H1 (cell line): ENCODE results near the gene TTC28. TPM values are rescaled to one million over a fixed set of nuclear protein-coding genes. Genes with fewer than 3 reads are reported as not detected.

Source experiments
- BRCA1 ChIP-seq: IDR thresholded peaks from 2 replicates; pipeline ENCODE4 v1.6.1; 2012; ENCODE audit warnings: low read depth, low read length, improper control_type of control experiment
- FOSL1 ChIP-seq: IDR thresholded peaks from 2 replicates; pipeline ENCODE4 v1.6.1; 2011; ENCODE audit warnings: mild to moderate bottlenecking, low read depth, low read length, moderate library complexity; ENCODE audit not compliant: insufficient read depth
- GTF2F1 ChIP-seq: IDR thresholded peaks from 2 replicates; pipeline ENCODE4 v1.6.1; 2012; ENCODE audit warnings: low read depth, low read length, improper control_type of control experiment, borderline replicate concordance
- polyA plus RNA-seq, 7 experiments: library from polyadenylated mRNA; depleted of rRNA in 3 of 7; stranded (reverse) in 5 of 7; unstranded in 2 of 7; fragments of >200 nt in 5 of 7; fragments of 200-250 nt in 2 of 7; gene quantifications; 1 replicate in 5 of 7; 2 replicates in 1 of 7; 4 replicates in 1 of 7; pipeline versions ENCODE4 v1.2.1 to v1.2.3, GENCODE V29; 2011 to 2013; ENCODE audit warnings: missing spikeins in 2 of 7, mixed read lengths in 2 of 7
- total RNA-seq: library from RNA; stranded (reverse); fragmentation: NEBNext Ultra II Directional; extraction: Animal tissue kit (Norgen Biotek cat#: 25700); gene quantifications from 2 replicates; pipeline ENCODE4 v1.2.1, GENCODE V29; 2021

TTC28 gene
- total and polyA plus RNA-seq, 2 of the 8 experiments (the other 6 are each of a cell fraction or from before 2014, with no cell fraction given) = 2.6 to 12.6 TPM

DNA sequence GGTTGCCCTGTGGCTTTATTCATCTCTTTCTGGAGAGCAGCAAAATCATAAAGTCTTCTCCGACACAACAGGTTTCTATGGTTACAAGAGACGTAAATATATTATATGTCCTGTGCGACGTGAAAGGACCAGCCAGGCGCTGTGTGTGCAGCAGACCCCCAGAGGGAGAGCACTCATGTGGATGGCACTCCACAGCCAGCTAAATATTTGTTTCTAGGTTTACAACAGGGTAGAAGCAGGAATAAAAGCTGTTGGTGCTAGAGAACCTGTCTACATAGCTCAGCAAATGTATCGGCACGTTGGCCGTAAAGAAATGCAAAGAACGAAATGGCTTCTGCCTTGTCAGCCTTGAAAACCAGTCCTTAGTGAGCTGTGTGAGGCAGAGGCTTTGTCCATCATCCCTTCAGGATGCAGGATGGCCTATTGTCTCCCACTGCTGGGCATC, 626.8 kb downstream of the TTC28 start (continued):
- TF ChIP-seq FOSL1 = no peak
- no peak for TF ChIP-seq GTF2F1
- no peak for TF ChIP-seq BRCA1
